ENCODE results near the gene BTN3A1.
"Not testable (repeated sequence)": the region's sequence is repeated elsewhere in the genome, so short reads cannot be mapped to it uniquely, and the experiment has no call there.

BTN3A1 gene

GRCh38 chr6:26457264-26457805, 55.3 kb downstream of the BTN3A1 start:
- Histone ChIP-seq H3K4me2 (ENCODE audit: low read length) (peak overlapping the region; percentile 80), H3K9me3 (ENCODE audit: insufficient read depth, low read length) (no peaks in the 10 kb centered on the region), H3K79me2 (ENCODE audit: low read length) (peaks cover 12% of the 10 kb centered on the region), H3K27me3 (ENCODE audit: low read depth, low read length) (no peaks in the 10 kb centered on the region), H3K9ac (ENCODE audit: low read length) (peak overlapping the region; percentile 98), H3K36me3 (replicated peaks; ENCODE audit: low read depth, low read length) (peaks cover 4% of the 10 kb centered on the region), H4K20me1 (ENCODE audit: insufficient read depth, low read length) (no peaks in the 10 kb centered on the region), H3K4me1 (ENCODE audit: low read length) (peaks cover 7% of the 10 kb centered on the region), H3K4me3 (ENCODE audit: low read length) (peak overlapping the region; percentile 97), H2AFZ (ENCODE audit: low read depth, low read length) (peak overlapping the region; percentile 81), H3K27ac (ENCODE audit: low read length) (no peak overlapping the region; the same call in 1 of the 2 replicates)
- TF ChIP-seq EZH2phosphoT487 (IDR thresholded peaks at IDR 0.05; ENCODE audit: low read depth) (no peak), CTCF (IDR thresholded peaks at IDR 0.05; ENCODE audit: low read depth, low read length) (no peak)

DNA sequence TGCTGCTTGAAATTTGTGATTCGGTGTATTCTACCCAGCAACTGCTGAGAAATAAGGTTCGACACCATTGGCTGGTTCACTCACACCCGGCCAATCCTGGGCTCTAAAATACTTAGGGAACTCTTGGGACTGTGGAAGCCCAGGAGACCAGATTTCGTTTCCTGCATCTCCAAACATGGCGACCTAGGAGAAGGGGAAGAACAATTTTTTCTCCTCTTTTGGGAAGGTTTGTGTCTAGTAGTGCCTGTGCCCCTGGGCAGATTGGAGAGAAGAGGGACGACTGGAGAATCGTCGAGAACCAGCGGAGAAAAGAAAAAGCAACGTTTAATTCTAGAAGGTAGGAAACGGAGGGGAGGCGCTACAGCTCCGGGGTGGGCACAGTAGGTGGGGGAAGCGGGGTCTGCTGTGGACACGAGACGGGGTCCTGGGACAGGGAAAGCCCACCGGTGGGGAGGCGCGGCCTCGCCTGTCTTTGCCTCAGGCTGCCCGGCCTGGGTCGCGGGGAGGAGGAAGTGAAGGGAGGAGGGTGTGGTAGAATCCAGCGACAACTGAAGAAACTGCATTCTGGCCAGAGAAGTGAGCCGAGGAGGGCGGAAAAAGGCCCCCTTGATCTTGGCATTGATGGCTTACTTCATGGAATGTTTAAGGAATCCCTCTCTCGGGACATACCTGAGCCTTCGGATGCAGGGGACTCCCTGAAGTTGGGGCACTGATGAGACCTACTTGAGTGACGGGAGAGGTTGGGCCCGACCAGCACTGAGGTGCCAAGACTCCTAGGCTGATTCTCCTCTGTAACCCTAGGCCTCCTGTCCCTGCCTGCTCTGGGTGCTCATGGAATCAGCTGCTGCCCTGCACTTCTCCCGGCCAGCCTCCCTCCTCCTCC, 56.0 kb downstream of the BTN3A1 start, which contains the start of gene BTN2A1:
TSS of gene BTN2A1 (plus strand) at position 150 of the 883 bp plus-strand sequence. CDS start at position 832, 682 bp downstream.
- peak within 1 kb of the TSS; percentile 69 for H3K27ac ChIP-seq (ENCODE audit: low read length)

DNA sequence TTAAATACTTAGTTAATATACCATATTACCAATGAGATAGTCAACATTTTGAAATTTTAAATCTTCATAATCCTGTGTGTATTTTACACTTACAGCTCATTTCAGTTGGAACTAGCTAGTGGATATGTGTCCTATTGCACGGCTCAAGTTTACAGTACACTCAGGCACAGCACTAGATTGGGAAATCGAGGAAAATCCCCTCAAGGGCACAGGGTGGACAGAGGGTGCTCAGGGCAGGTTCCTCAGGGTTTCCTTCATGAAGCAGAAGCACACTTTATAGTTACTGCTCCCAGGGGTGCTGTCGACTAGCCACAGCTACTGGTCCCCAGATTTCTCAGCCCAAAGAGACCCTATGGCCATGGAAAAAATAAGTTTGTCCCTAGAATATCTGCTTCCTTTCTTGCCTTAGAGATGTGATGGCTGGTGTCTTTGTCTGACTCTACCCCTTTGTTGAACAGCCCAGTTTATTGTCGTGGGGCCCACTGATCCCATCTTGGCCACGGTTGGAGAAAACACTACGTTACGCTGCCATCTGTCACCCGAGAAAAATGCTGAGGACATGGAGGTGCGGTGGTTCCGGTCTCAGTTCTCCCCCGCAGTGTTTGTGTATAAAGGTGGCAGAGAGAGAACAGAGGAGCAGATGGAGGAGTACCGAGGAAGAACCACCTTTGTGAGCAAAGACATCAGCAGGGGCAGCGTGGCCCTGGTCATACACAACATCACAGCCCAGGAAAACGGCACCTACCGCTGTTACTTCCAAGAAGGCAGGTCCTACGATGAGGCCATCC, 57.1 kb downstream of the BTN3A1 start:
- H3K9ac ChIP-seq (ENCODE audit: low read length) = peak overlapping the region; percentile 98; the same call in 1 of the 2 replicates
- no peak overlapping the region for H3K4me2 ChIP-seq (ENCODE audit: low read length)
- no peaks in the 10 kb centered on the region for H4K20me1 ChIP-seq (ENCODE audit: insufficient read depth, low read length)
- H3K27me3 ChIP-seq (ENCODE audit: low read depth, low read length) = no peaks in the 10 kb centered on the region
- no peaks in the 10 kb centered on the region for H3K9me3 ChIP-seq (ENCODE audit: insufficient read depth, low read length)
- peaks cover 9% of the 10 kb centered on the region for H3K36me3 ChIP-seq (replicated peaks; ENCODE audit: low read depth, low read length)
- H3K79me2 ChIP-seq (ENCODE audit: low read length) = peaks cover 12% of the 10 kb centered on the region
- H3K27ac ChIP-seq (ENCODE audit: low read length) = no peak overlapping the region
- peaks cover 7% of the 10 kb centered on the region for H3K4me1 ChIP-seq (ENCODE audit: low read length)
- TF ChIP-seq EZH2phosphoT487 (IDR thresholded peaks at IDR 0.05; ENCODE audit: low read depth) (no peak), CTCF (IDR thresholded peaks at IDR 0.05; ENCODE audit: low read depth, low read length) (no peak)
- no peak overlapping the region for H2AFZ ChIP-seq (ENCODE audit: low read depth, low read length)
- no peak overlapping the region for H3K4me3 ChIP-seq (ENCODE audit: low read length)

More for the DNA sequence above, 56.0 kb downstream of the BTN3A1 start, which contains the start of gene BTN2A1:
- TF ChIP-seq EZH2phosphoT487 (IDR thresholded peaks at IDR 0.05; ENCODE audit: low read depth) = no peak
- no peak for TF ChIP-seq CTCF (IDR thresholded peaks at IDR 0.05; ENCODE audit: low read depth, low read length)
- peaks cover 7% of the 10 kb centered on the region for H3K4me1 ChIP-seq (ENCODE audit: low read length)
- H2AFZ ChIP-seq (ENCODE audit: low read depth, low read length) = peak within 1 kb of the TSS; percentile 88
- H3K9me3 ChIP-seq (ENCODE audit: insufficient read depth, low read length) = no peaks in the 10 kb centered on the region
- no peaks in the 10 kb centered on the region for H3K27me3 ChIP-seq (ENCODE audit: low read depth, low read length)
- H3K36me3 ChIP-seq (replicated peaks; ENCODE audit: low read depth, low read length) = peaks cover 7% of the 10 kb centered on the region
- peaks cover 12% of the 10 kb centered on the region for H3K79me2 ChIP-seq (ENCODE audit: low read length)
- H3K4me3 ChIP-seq (ENCODE audit: low read length) = peak within 1 kb of the TSS; percentile 97
- H3K9ac ChIP-seq (ENCODE audit: low read length) = peak within 1 kb of the TSS; percentile 98
- peak within 1 kb of the TSS; percentile 80 for H3K4me2 ChIP-seq (ENCODE audit: low read length)
- H4K20me1 ChIP-seq (ENCODE audit: insufficient read depth, low read length) = no peaks in the 10 kb centered on the region

- not testable (repeated sequence) for H3K4me3 ChIP-seq (ENCODE audit: low read length); H3K9ac ChIP-seq (ENCODE audit: low read length); H3K27me3 ChIP-seq (ENCODE audit: low read depth, low read length); H2AFZ ChIP-seq (ENCODE audit: low read depth, low read length); H4K20me1 ChIP-seq (ENCODE audit: insufficient read depth, low read length); H3K27ac ChIP-seq (ENCODE audit: low read length); H3K4me1 ChIP-seq (ENCODE audit: low read length); H3K4me2 ChIP-seq (ENCODE audit: low read length); H3K9me3 ChIP-seq (ENCODE audit: insufficient read depth, low read length)
- Histone ChIP-seq H3K79me2 (ENCODE audit: low read length) (peaks cover 12% of the 10 kb centered on the region), H3K36me3 (replicated peaks; ENCODE audit: low read depth, low read length) (peaks cover 12% of the 10 kb centered on the region)
These were observed 59.3 kb downstream of the BTN3A1 start for GRCh38 chr6:26461353-26461752.
